Activated T-cell treated with anti-CD3 and anti-CD28 coated beads for 1 hour (primary cell): ENCODE results near the gene NFE2L2.
"Not testable (repeated sequence)": the region's sequence is repeated elsewhere in the genome, so short reads cannot be mapped to it uniquely, and the experiment has no call there.

ENCODE experiments used
- DNase-seq: peaks from one replicate; pipeline ENCODE4 v3.0.0-alpha.2; 2020; ENCODE audit warnings: low read depth

NFE2L2 gene

GRCh38 chr2:177281400-177282180, 17.1 kb upstream of the NFE2L2 start:
- DNase-seq, result no peak

GRCh38 chr2:177279847-177280246, 15.3 kb upstream of the NFE2L2 start:
- DNase-seq, result no peak

GRCh38 chr2:177275743-177276055, 11.2 kb upstream of the NFE2L2 start:
- DNase-seq, result no peak

GRCh38 chr2:177275040-177275742, 10.7 kb upstream of the NFE2L2 start:
- DNase-seq, result no peak

GRCh38 chr2:177273408-177273807, 8.9 kb upstream of the NFE2L2 start:
- DNase-seq, result no peak

- no peak for DNase-seq
Measured at GRCh38 chr2:177272765-177273164, 8.2 kb upstream of the NFE2L2 start.

GRCh38 chr2:177271981-177272666, 7.6 kb upstream of the NFE2L2 start:
- no peak for DNase-seq

- no peak for DNase-seq
Measured at GRCh38 chr2:177270531-177270930, 6.0 kb upstream of the NFE2L2 start.

- no peak for DNase-seq
Measured at GRCh38 chr2:177268901-177269300, 4.4 kb upstream of the NFE2L2 start.

- DNase-seq, result no peak
Measured at GRCh38 chr2:177268187-177268871, 3.8 kb upstream of the NFE2L2 start.

GRCh38 chr2:177266955-177267354, 2.4 kb upstream of the NFE2L2 start:
- not testable (repeated sequence) for DNase-seq

GRCh38 chr2:177265824-177266817, 1.6 kb upstream of the NFE2L2 start:
- DNase-seq, result no peak

- DNase-seq, result no peak
Measured at GRCh38 chr2:177264209-177264692, 276 bp downstream of the NFE2L2 start.

GRCh38 chr2:177263451-177264208, 897 bp downstream of the NFE2L2 start:
- DNase-seq, result peak; percentile 92

- DNase-seq, result no peak
Measured at GRCh38 chr2:177262958-177263450, 1.5 kb downstream of the NFE2L2 start.

- no peak for DNase-seq
Measured at GRCh38 chr2:177262092-177262491, 2.4 kb downstream of the NFE2L2 start.

GRCh38 chr2:177261116-177262060, 3.1 kb downstream of the NFE2L2 start:
- no peak for DNase-seq

GRCh38 chr2:177260379-177260778, 4.1 kb downstream of the NFE2L2 start:
- no peak for DNase-seq

GRCh38 chr2:177258059-177258458, 6.5 kb downstream of the NFE2L2 start:
- DNase-seq, result no peak
